PC-3 (cell line): ENCODE results near the gene ZMIZ1. TPM values are rescaled to one million over a fixed set of nuclear protein-coding genes. Genes with fewer than 3 reads are reported as not detected.
A peak's percentile ranks its signal among the peaks of the same experiment; 100 is the strongest.

Experiments
- ATAC-seq: fragments of 200-7000 bp; cut with Tn5 transposase; 2 replicates; pipeline ENCODE4 v1.9.1; 2020; ENCODE audit warnings: mild to moderate bottlenecking, moderate library complexity
- BruUV-seq: library from RNA; stranded (reverse); fragments of 400-500 nt; replicated peaks from 2 replicates; lab custom pipeline; 2021; lab: Mats Ljungman, UMichigan
- CTCF ChIA-PET: fragments of 300-600 bp; sonication (Branson Sonifier 250); formaldehyde crosslinking; loops from one replicate; lab custom pipeline; 2022; ENCODE audit warnings: antibody characterized with exemption; lab: Charles Lee
- POLR2A ChIA-PET: fragments of 300-600 bp; sonication (Branson Sonifier 250); formaldehyde crosslinking; loops from one replicate; lab custom pipeline; 2022; ENCODE audit warnings: antibody characterized with exemption; ENCODE audit not compliant: unreplicated experiment; lab: Charles Lee
- DNase-seq: peaks from one replicate; pipeline ENCODE4 v3.0.0-alpha.2; 2015
- H2AFZ ChIP-seq: fragments of 300-600 bp; sonication (generic); 2 replicates; pipeline ENCODE4 v1.6.0; 2016; ENCODE audit warnings: antibody characterized with exemption, low read length
- H3F3A ChIP-seq: fragments of 300-600 bp; sonication (generic); one replicate; pipeline ENCODE4 v1.6.0; 2017; ENCODE audit warnings: antibody characterized with exemption, low read length, control low read depth, mild to moderate bottlenecking; ENCODE audit not compliant: unreplicated experiment
- H3K27ac ChIP-seq: fragments of 300-600 bp; sonication (generic); 2 replicates; pipeline ENCODE4 v1.5.1; 2016; ENCODE audit warnings: mild to moderate bottlenecking, low read length
- H3K27me3 ChIP-seq: fragments of 300-600 bp; sonication (generic); 2 replicates; pipeline ENCODE4 v1.6.1; 2016; ENCODE audit warnings: low read length, mixed read lengths
- H3K36me3 ChIP-seq: fragments of 300-600 bp; sonication (generic); 2 replicates; pipeline ENCODE4 v1.6.1; 2016; ENCODE audit warnings: low read depth, mixed run types, low read length, mixed read lengths
- H3K4me1 ChIP-seq: fragments of 300-600 bp; sonication (generic); 2 replicates; pipeline ENCODE4 v1.5.1; 2016; ENCODE audit warnings: low read length; ENCODE audit not compliant: insufficient read depth
- H3K4me2 ChIP-seq: fragments of 300-600 bp; sonication (generic); 2 replicates; pipeline ENCODE4 v1.6.0; 2016; ENCODE audit warnings: low read length
- H3K4me3 ChIP-seq: fragments of 300-600 bp; sonication (generic); 2 replicates; pipeline ENCODE4 v1.5.1; 2016; ENCODE audit warnings: mild to moderate bottlenecking, low read length, mixed read lengths
- H3K79me2 ChIP-seq: fragments of 300-600 bp; sonication (generic); 2 replicates; pipeline ENCODE4 v1.6.1; 2017; ENCODE audit warnings: low read length, mixed read lengths
- H3K9ac ChIP-seq: fragments of 300-600 bp; sonication (generic); 2 replicates; pipeline ENCODE4 v1.6.0; 2016; ENCODE audit warnings: mild to moderate bottlenecking, low read length
- H3K9me2 ChIP-seq: fragments of 300-600 bp; sonication (generic); replicated peaks from 2 replicates; pipeline ENCODE4 v1.6.1; 2016; ENCODE audit warnings: mixed run types, low read length, mixed read lengths
- H3K9me3 ChIP-seq: fragments of 300-600 bp; sonication (generic); 2 replicates; pipeline ENCODE4 v1.6.1; 2016; ENCODE audit warnings: low read length, mixed read lengths
- H4K20me1 ChIP-seq: fragments of 300-600 bp; sonication (generic); 2 replicates; pipeline ENCODE4 v1.6.1; 2016; ENCODE audit warnings: low read length, mixed read lengths
- EZH2 ChIP-seq: fragments of 300-600 bp; sonication (generic); IDR thresholded peaks from one replicate; pipeline ENCODE4 v1.6.1; 2017; ENCODE audit warnings: antibody characterized with exemption, mild to moderate bottlenecking, low read length; ENCODE audit not compliant: unreplicated experiment
- EZH2phosphoT487 ChIP-seq: fragments of 300-600 bp; sonication (generic); IDR thresholded peaks from 2 replicates; pipeline ENCODE4 v1.6.1; 2018; ENCODE audit warnings: mild to moderate bottlenecking, antibody characterized with exemption, low read length, borderline replicate concordance
- intact Hi-C: fragments of 100-400 bp; cut with micrococcal nuclease; formaldehyde crosslinking; loops from 2 replicates; pipeline ENCODE4 v1.9.0; 2023
- total RNA-seq: library from RNA; depleted of rRNA; stranded (reverse); fragments of >200 nt; gene quantifications from 2 replicates; pipeline ENCODE4 v1.2.3, GENCODE V29; 2014
- TF ChIP-seq, protein P1 (sequence below): fragments of 300-600 bp; sonication (generic); conservative IDR thresholded peaks from 2 replicates; pipeline ENCODE4 v1.5.1; 2017; ENCODE audit warnings: antibody characterized with exemption, low read depth, mild to moderate bottlenecking, low read length

The ZMIZ1 gene
- total RNA-seq, 1 experiment from 2014 or later: 55.4 TPM

- H3K79me2 ChIP-seq: peaks cover 10% of the 10 kb centered on the region
- DNase-seq: peak; percentile 58
- H3K9me3 ChIP-seq: no peaks in the 10 kb centered on the region
- peaks cover 17% of the 10 kb centered on the region; the same call in 1 of the 2 replicates for H3K36me3 ChIP-seq
- BruUV-seq: no TSS peak
- intact Hi-C loops: no loop called here
- H3K4me3 ChIP-seq: no peak overlapping the region
- H3K27ac ChIP-seq: no peak overlapping the region
- ChIA-PET POLR2A (no interaction called here), CTCF (interaction anchor here (1.5 kb wide), 1 partner anchor 49 kb away, joined by 4 read pairs; no protein-coding TSS in a partner anchor)
- ATAC-seq: no peak
- TF ChIP-seq, protein P1, sequence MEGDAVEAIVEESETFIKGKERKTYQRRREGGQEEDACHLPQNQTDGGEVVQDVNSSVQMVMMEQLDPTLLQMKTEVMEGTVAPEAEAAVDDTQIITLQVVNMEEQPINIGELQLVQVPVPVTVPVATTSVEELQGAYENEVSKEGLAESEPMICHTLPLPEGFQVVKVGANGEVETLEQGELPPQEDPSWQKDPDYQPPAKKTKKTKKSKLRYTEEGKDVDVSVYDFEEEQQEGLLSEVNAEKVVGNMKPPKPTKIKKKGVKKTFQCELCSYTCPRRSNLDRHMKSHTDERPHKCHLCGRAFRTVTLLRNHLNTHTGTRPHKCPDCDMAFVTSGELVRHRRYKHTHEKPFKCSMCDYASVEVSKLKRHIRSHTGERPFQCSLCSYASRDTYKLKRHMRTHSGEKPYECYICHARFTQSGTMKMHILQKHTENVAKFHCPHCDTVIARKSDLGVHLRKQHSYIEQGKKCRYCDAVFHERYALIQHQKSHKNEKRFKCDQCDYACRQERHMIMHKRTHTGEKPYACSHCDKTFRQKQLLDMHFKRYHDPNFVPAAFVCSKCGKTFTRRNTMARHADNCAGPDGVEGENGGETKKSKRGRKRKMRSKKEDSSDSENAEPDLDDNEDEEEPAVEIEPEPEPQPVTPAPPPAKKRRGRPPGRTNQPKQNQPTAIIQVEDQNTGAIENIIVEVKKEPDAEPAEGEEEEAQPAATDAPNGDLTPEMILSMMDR: no peak
- TF ChIP-seq EZH2 (no peak), EZH2phosphoT487 (no peak)
- peaks cover 39% of the 10 kb centered on the region for H3K4me1 ChIP-seq
- no peaks in the 10 kb centered on the region for H3K27me3 ChIP-seq
- no peaks in the 10 kb centered on the region for H3K9me2 ChIP-seq
- peaks cover 5% of the 10 kb centered on the region for H3F3A ChIP-seq
- no peak overlapping the region for H3K9ac ChIP-seq
- H2AFZ ChIP-seq: no peak overlapping the region
- no peak overlapping the region for H3K4me2 ChIP-seq
- no peaks in the 10 kb centered on the region for H4K20me1 ChIP-seq
Observed at GRCh38 chr10:79145517-79146470, 77.0 kb downstream of the ZMIZ1 start.

DNA sequence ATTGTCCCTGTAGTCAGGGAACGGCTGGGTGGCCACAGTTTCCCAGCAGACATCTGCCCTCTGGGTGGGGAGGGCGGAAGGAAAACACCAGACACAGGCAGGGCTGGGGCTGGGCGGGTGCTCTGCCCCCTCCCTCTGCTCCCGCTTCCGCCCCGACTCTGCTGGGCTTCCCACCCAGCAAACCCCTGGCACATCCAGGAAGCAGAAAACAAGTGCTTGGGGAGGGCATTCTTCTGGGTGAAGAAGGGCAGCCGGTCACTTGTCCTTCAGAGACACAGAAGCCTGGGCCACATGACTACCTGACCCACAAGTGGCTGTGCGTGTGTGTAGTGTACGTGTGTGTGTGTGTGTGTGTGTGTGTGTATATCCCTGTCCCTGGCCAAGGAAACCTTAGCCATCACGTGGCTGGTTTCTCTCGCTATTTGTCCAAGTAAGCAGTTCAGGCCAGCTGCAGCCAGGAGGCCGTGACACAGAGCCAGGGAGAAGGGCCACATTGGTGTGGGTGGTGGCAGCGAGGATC is 77.9 kb downstream of the ZMIZ1 start:
- Histone ChIP-seq H3K27ac (no peak overlapping the region), H3K9me2 (no peaks in the 10 kb centered on the region), H3K27me3 (no peaks in the 10 kb centered on the region), H3K4me3 (no peak overlapping the region), H3F3A (peaks cover 5% of the 10 kb centered on the region), H3K36me3 (peaks cover 14% of the 10 kb centered on the region; the same call in 1 of the 2 replicates), H3K79me2 (peaks cover 18% of the 10 kb centered on the region), H3K4me2 (no peak overlapping the region), H3K9ac (no peak overlapping the region), H2AFZ (no peak overlapping the region), H4K20me1 (no peaks in the 10 kb centered on the region), H3K4me1 (peaks cover 48% of the 10 kb centered on the region), H3K9me3 (no peaks in the 10 kb centered on the region)
- DNase-seq: no peak
- BruUV-seq: no TSS peak
- ATAC-seq: no peak
- ChIA-PET POLR2A (no interaction called here), CTCF (interaction anchor here (1.5 kb wide), 1 partner anchor 48 kb away, joined by 4 read pairs; no protein-coding TSS in a partner anchor)
- intact Hi-C loops: no loop called here
- TF ChIP-seq, protein P1: no peak
- TF ChIP-seq EZH2phosphoT487: no peak
- no peak for TF ChIP-seq EZH2
